ENCODE results near the gene LY9.

LY9 gene

DNA sequence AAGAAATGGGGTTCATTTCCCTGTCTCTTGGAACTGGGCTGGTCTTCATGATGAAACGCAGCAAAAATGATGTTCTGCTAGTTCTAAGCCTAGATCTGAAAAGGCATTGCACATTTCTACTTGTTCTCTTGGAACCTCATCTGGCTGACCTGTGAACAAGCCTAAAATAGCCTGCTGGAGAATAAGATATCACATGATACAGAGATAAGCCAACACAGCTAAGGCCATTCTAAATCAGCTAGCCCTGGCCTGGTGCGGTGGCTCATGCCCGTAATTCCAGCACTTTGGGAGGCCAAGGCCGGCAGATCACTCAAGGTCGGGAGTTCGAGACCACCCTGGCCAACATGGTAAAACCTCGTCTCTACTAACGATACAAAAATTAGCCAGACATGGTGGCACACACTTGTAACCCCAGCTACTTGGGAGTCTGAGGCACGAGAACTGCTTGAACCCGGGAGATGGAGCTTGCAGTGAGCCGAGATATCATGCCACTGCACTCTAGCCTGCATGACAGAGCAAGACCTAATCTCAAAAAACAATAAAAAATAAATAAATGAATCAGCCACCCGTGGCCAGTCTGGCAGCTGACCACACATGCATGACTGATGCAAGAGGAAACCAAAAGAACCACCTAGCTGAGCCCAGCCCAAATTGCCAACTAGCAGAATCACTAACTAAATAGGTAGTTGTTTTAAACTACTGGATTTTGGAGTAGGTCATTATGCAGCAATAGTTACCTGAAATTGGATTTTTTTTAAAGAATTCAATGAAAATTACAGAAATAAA, 48.7 kb downstream of the LY9 start:
- in situ Hi-C loops (cut with MboI; ENCODE audit: low sequenced_read_pairs, unreplicated experiment), result no loop called here
- TF ChIP-seq, protein P1, sequence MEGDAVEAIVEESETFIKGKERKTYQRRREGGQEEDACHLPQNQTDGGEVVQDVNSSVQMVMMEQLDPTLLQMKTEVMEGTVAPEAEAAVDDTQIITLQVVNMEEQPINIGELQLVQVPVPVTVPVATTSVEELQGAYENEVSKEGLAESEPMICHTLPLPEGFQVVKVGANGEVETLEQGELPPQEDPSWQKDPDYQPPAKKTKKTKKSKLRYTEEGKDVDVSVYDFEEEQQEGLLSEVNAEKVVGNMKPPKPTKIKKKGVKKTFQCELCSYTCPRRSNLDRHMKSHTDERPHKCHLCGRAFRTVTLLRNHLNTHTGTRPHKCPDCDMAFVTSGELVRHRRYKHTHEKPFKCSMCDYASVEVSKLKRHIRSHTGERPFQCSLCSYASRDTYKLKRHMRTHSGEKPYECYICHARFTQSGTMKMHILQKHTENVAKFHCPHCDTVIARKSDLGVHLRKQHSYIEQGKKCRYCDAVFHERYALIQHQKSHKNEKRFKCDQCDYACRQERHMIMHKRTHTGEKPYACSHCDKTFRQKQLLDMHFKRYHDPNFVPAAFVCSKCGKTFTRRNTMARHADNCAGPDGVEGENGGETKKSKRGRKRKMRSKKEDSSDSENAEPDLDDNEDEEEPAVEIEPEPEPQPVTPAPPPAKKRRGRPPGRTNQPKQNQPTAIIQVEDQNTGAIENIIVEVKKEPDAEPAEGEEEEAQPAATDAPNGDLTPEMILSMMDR (IDR thresholded peaks at IDR 0.05; ENCODE audit: borderline replicate concordance, control extremely low read depth, extremely low read depth, insufficient read depth, missing control alignments), result no peak
- DNase-seq (ENCODE audit: low spot score), result no peak

DNA sequence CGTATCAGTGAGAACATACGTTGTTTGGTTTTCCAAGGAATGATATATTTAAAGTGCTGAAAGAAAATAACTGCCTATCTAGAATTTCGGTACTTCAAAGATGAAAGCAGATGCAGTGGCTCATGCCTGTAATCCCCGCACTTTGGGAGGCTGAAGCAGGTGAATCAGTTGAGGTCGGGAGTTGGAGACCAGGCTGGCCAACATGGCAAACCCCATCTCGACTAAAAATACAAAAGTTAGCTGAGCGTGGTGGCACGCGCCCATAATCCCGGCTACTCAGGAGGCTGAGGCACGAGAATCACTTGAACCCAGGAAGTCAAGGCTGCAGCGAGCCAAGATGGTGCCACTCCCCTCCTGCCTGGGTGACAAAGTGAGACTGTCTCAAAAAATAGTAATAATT, 50.3 kb downstream of the LY9 start:
- no peak for DNase-seq (ENCODE audit: low spot score)
- TF ChIP-seq, protein P1 (IDR thresholded peaks at IDR 0.05; ENCODE audit: borderline replicate concordance, control extremely low read depth, extremely low read depth, insufficient read depth, missing control alignments), result no peak
- in situ Hi-C loops (cut with MboI; ENCODE audit: low sequenced_read_pairs, unreplicated experiment), result no loop called here

DNA sequence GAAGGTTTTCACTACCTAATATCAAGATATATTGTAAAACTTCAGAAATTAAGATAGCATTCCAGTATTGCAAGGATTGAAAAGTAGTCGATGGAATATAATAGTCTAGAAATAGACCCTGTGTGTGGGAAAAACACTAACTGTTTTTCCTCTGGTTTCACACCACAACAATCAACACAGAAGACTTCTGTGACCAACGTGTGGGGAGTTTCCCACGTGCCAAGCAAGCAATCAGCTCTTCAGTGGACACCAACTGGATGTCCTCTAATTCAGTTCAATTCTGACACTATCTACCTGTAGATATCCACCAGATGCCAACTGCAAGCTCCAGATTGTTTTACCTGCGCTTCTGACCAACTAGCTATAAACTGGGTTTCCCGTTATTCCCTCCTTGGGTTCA, 54.6 kb downstream of the LY9 start:
- in situ Hi-C loops (cut with MboI; ENCODE audit: low sequenced_read_pairs, unreplicated experiment), result no loop called here
- DNase-seq (ENCODE audit: low spot score), result no peak
- TF ChIP-seq, protein P1 (IDR thresholded peaks at IDR 0.05; ENCODE audit: borderline replicate concordance, control extremely low read depth, extremely low read depth, insufficient read depth, missing control alignments), result no peak

DNA sequence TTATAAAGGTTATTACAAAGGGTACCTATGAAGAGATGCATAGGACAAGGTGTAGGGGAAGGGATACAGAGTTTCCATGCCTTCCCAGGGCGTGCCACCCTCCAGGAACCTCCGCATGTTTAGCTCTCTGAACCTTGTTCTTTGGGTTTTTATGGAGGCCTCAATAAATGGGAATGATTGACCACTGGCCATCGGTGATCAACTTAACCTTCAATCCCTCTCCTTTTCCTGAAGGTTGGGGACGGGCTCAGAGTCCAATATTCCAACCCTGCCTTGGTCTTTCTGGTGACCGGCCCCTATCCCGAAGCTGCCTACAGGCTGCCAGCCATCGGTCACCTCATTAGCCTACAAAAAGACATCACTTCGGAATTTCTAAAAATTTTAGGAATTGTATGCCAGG, 55.0 kb downstream of the LY9 start:
- in situ Hi-C loops (cut with MboI; ENCODE audit: low sequenced_read_pairs, unreplicated experiment), result no loop called here
- no peak for DNase-seq (ENCODE audit: low spot score)
- TF ChIP-seq, protein P1 (IDR thresholded peaks at IDR 0.05; ENCODE audit: borderline replicate concordance, control extremely low read depth, extremely low read depth, insufficient read depth, missing control alignments), result no peak

DNA sequence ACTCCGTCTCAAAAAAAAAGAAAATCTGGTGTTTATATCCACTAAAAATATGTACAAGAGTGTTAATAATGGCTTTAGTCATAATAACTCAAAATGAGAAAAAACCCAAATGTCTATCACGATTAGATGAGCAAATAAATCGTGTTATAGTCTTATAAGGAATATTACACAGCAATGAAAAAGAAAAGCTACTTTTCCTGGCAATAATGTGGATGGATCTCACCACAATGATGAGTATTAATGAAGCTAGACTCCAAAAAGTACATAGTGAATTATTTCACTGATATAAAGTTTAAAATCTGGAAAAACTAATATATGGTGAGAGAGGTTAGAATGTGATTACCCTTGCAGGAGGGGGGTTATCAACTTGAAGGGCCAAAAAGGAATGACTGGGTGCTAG, 57.0 kb downstream of the LY9 start:
- TF ChIP-seq, protein P1 (IDR thresholded peaks at IDR 0.05; ENCODE audit: borderline replicate concordance, control extremely low read depth, extremely low read depth, insufficient read depth, missing control alignments), result no peak
- no peak for DNase-seq (ENCODE audit: low spot score)

DNA sequence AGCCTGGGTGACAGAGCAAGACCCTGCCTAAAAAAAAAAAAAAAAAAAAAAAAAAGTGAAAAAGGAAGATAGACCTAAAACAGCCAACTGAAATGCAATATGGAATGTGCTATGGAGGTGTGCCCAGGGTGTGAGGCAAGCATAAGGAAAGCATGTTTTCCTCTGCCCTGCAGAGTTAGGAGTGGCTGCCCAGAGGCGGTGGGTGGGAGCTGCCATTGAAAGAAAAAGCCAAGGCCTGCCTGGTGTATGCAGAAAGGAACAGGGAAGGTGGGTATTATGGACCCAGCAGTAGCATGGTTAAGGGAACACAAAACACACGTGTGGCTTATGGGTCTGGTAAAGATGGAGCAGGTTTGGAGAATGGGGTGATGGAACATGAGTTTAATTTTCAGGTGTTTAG, 57.8 kb downstream of the LY9 start:
- TF ChIP-seq, protein P1 (IDR thresholded peaks at IDR 0.05; ENCODE audit: borderline replicate concordance, control extremely low read depth, extremely low read depth, insufficient read depth, missing control alignments), result no peak
- no peak for DNase-seq (ENCODE audit: low spot score)
- in situ Hi-C loops (cut with MboI; ENCODE audit: low sequenced_read_pairs, unreplicated experiment), result no loop called here

More for the DNA sequence above, 57.0 kb downstream of the LY9 start:
- in situ Hi-C loops (cut with MboI; ENCODE audit: low sequenced_read_pairs, unreplicated experiment), result no loop called here
